VCaP (cell line): ENCODE measurements around the gene PDLIM1.
A peak's percentile ranks its signal among the peaks of the same experiment; 100 is the strongest.

ENCODE experiments used
- H3K27ac ChIP-seq: fragments of 450-650 bp; 2 replicates; pipeline ENCODE4 v1.5.1; 2017
- CTCF ChIP-seq: fragments of 450-650 bp; conservative IDR thresholded peaks from 2 replicates; pipeline ENCODE4 v1.5.1; 2017; ENCODE audit warnings: mild to moderate bottlenecking, moderate library complexity

Gene PDLIM1

GRCh38 chr10:95237376-95238170 lies 53.2 kb downstream of the PDLIM1 start:
- TF ChIP-seq CTCF, result no peak
- no peak overlapping the region for H3K27ac ChIP-seq

- H3K27ac ChIP-seq, result no peak overlapping the region
- TF ChIP-seq CTCF, result no peak
Observed at GRCh38 chr10:95236068-95236903, 54.5 kb downstream of the PDLIM1 start.

- TF ChIP-seq CTCF, result no peak
- H3K27ac ChIP-seq, result no peak overlapping the region
Observed at GRCh38 chr10:95235676-95236067, 55.1 kb downstream of the PDLIM1 start.

- no peak for TF ChIP-seq CTCF
- H3K27ac ChIP-seq, result no peak overlapping the region
Observed at GRCh38 chr10:95234951-95235350, 55.9 kb downstream of the PDLIM1 start.

GRCh38 chr10:95233377-95234034 lies 57.3 kb downstream of the PDLIM1 start:
- H3K27ac ChIP-seq, result no peak overlapping the region
- TF ChIP-seq CTCF, result no peak

GRCh38 chr10:95230677-95231586 lies 59.9 kb downstream of the PDLIM1 start:
- H3K27ac ChIP-seq, result peak overlapping the region; percentile 19; the same call in 1 of the 2 replicates
